HEK293T (cell line): ENCODE results near the gene COL6A1.
"Not testable (repeated sequence)": the region's sequence is repeated elsewhere in the genome, so short reads cannot be mapped to it uniquely, and the experiment has no call there.

Experiments used
- CTCF ChIA-PET: fragments of 350-600 bp; formaldehyde crosslinking; extraction: SDS; loops from one replicate; lab custom pipeline; 2021; ENCODE audit warnings: antibody characterized with exemption, inconsistent platforms; lab: Yijun Ruan, JAX
- POLR2A ChIA-PET: fragments of 350-600 bp; formaldehyde crosslinking; extraction: SDS; loops from one replicate; lab custom pipeline; 2020; ENCODE audit warnings: antibody characterized with exemption, inconsistent platforms; lab: Yijun Ruan, JAX
- DNase-seq: peaks from one replicate; pipeline ENCODE4 v3.0.0; 2012; ENCODE audit warnings: mixed read lengths; ENCODE audit errors: extremely low spot score
- ARNT ChIP-seq: fragments of 450-650 bp; IDR thresholded peaks from 2 replicates; pipeline ENCODE4 v1.6.1; 2017; ENCODE audit warnings: mild to moderate bottlenecking
- BHLHE40 ChIP-seq: fragments of 450-650 bp; IDR thresholded peaks from 2 replicates; pipeline ENCODE4 v1.6.1; 2016; ENCODE audit warnings: mild to moderate bottlenecking, moderate library complexity, borderline replicate concordance
- CTBP1 ChIP-seq: fragments of 450-650 bp; IDR thresholded peaks from 2 replicates; pipeline ENCODE4 v1.6.1; 2016; ENCODE audit warnings: borderline replicate concordance
- ELF4 ChIP-seq: fragments of 450-650 bp; IDR thresholded peaks from 2 replicates; pipeline ENCODE4 v1.6.1; 2017; ENCODE audit warnings: antibody characterized with exemption
- FOXA1 ChIP-seq: fragments of 450-650 bp; IDR thresholded peaks from 2 replicates; pipeline ENCODE4 v1.6.1; 2016; ENCODE audit warnings: mild to moderate bottlenecking
- FOXK2 ChIP-seq: fragments of 450-650 bp; IDR thresholded peaks from 2 replicates; pipeline ENCODE4 v1.6.1; 2016; ENCODE audit warnings: mild to moderate bottlenecking
- FOXM1 ChIP-seq: fragments of 450-650 bp; IDR thresholded peaks from 2 replicates; pipeline ENCODE4 v1.6.1; 2017; ENCODE audit warnings: mild to moderate bottlenecking, borderline replicate concordance
- HDGF ChIP-seq: fragments of 450-650 bp; IDR thresholded peaks from 2 replicates; pipeline ENCODE4 v1.6.1; 2017; ENCODE audit warnings: antibody characterized with exemption, borderline replicate concordance
- L3MBTL2 ChIP-seq: fragments of 450-650 bp; conservative IDR thresholded peaks from 2 replicates; pipeline ENCODE4 v1.6.1; 2016; ENCODE audit warnings: mild to moderate bottlenecking
- LEF1 ChIP-seq: fragments of 450-650 bp; IDR thresholded peaks from 2 replicates; pipeline ENCODE4 v1.6.1; 2017; ENCODE audit warnings: mild to moderate bottlenecking, borderline replicate concordance
- NFRKB ChIP-seq: fragments of 450-650 bp; IDR thresholded peaks from 2 replicates; pipeline ENCODE4 v1.6.1; 2016; ENCODE audit warnings: mild to moderate bottlenecking, moderate library complexity
- PKNOX1 ChIP-seq: fragments of 450-650 bp; IDR thresholded peaks from 2 replicates; pipeline ENCODE4 v1.6.1; 2016
- SP1 ChIP-seq: fragments of 450-650 bp; IDR thresholded peaks from 2 replicates; pipeline ENCODE4 v1.6.1; 2017
- SUZ12 ChIP-seq: fragments of 450-650 bp; IDR thresholded peaks from 2 replicates; pipeline ENCODE4 v1.6.1; 2016; ENCODE audit warnings: mild to moderate bottlenecking
- TARDBP ChIP-seq: fragments of 450-650 bp; IDR thresholded peaks from 2 replicates; pipeline ENCODE4 v1.6.1; 2016
- ZNF384 ChIP-seq: fragments of 450-650 bp; IDR thresholded peaks from 2 replicates; pipeline ENCODE4 v1.6.1; 2016

The COL6A1 gene

GRCh38 chr21:45951676-45952075 lies 29.9 kb upstream of the COL6A1 start:
- no peak for DNase-seq
- POLR2A ChIA-PET: no interaction called here
- CTCF ChIA-PET: no interaction called here
- TF ChIP-seq FOXA1: no peak
- no peak for TF ChIP-seq BHLHE40
- TF ChIP-seq SP1: no peak
- TF ChIP-seq NFRKB: no peak
- TF ChIP-seq ELF4: no peak
- no peak for TF ChIP-seq FOXM1
- TF ChIP-seq HDGF: no peak
- no peak for TF ChIP-seq CTBP1
- no peak for TF ChIP-seq L3MBTL2

GRCh38 chr21:45952527-45952926 lies 29.0 kb upstream of the COL6A1 start:
- POLR2A ChIA-PET, DNase-seq, CTCF ChIA-PET: not testable (repeated sequence)

- TF ChIP-seq HDGF (no peak), ZNF384 (no peak)
- no peak for DNase-seq
- ChIA-PET POLR2A (no interaction called here), CTCF (no interaction called here)
Measured at GRCh38 chr21:45952974-45953373, 28.6 kb upstream of the COL6A1 start.

GRCh38 chr21:45954261-45954660 lies 27.3 kb upstream of the COL6A1 start:
- CTCF ChIA-PET: interaction anchor here (0.6 to 1.0 kb wide), 2 partner anchors 8 to 19 kb away, joined by 3 to 6 read pairs; no protein-coding TSS in a partner anchor

GRCh38 chr21:45954921-45955320 lies 26.6 kb upstream of the COL6A1 start:
- TF ChIP-seq FOXM1 (no peak), FOXA1 (no peak), ELF4 (no peak), LEF1 (no peak), ARNT (no peak), HDGF (no peak), SUZ12 (no peak), TARDBP (no peak), ZNF384 (no peak), NFRKB (no peak), PKNOX1 (no peak), BHLHE40 (no peak), SP1 (no peak), CTBP1 (no peak), FOXK2 (no peak), L3MBTL2 (no peak)
- CTCF ChIA-PET: interaction anchor here (0.6 to 1.0 kb wide), 2 partner anchors 9 to 19 kb away, joined by 3 to 6 read pairs; no protein-coding TSS in a partner anchor

More at GRCh38 chr21:45954261-45954660, 27.3 kb upstream of the COL6A1 start:
- no peak for DNase-seq
- POLR2A ChIA-PET: no interaction called here
- TF ChIP-seq ARNT: no peak
- TF ChIP-seq L3MBTL2: no peak
- no peak for TF ChIP-seq SUZ12
- TF ChIP-seq FOXK2: no peak
- TF ChIP-seq PKNOX1: no peak
- TF ChIP-seq NFRKB: no peak
- TF ChIP-seq LEF1: no peak
- TF ChIP-seq TARDBP: no peak
- TF ChIP-seq ELF4: no peak
- no peak for TF ChIP-seq FOXM1
- no peak for TF ChIP-seq FOXA1
- no peak for TF ChIP-seq HDGF
- no peak for TF ChIP-seq BHLHE40

GRCh38 chr21:45957551-45957950 lies 24.0 kb upstream of the COL6A1 start:
- TF ChIP-seq SUZ12: no peak
- TF ChIP-seq CTBP1: no peak
- no peak for TF ChIP-seq FOXM1
- no peak for TF ChIP-seq ELF4
- CTCF ChIA-PET: interaction anchor here (1.3 kb wide), 1 partner anchor 13 kb away, joined by 3 read pairs; no protein-coding TSS in a partner anchor
- POLR2A ChIA-PET: no interaction called here
- DNase-seq: no peak

More at GRCh38 chr21:45954921-45955320, 26.6 kb upstream of the COL6A1 start:
- POLR2A ChIA-PET: no interaction called here
- no peak for DNase-seq

GRCh38 chr21:45957981-45958600 lies 23.5 kb upstream of the COL6A1 start:
- TF ChIP-seq ELF4 (no peak), ARNT (no peak), CTBP1 (no peak), TARDBP (no peak), NFRKB (no peak), FOXM1 (no peak), L3MBTL2 (no peak), FOXK2 (no peak), HDGF (no peak), SUZ12 (no peak)
- ChIA-PET CTCF (interaction anchor here (1.3 kb wide), 1 partner anchor 12 kb away, joined by 3 read pairs; no protein-coding TSS in a partner anchor), POLR2A (no interaction called here)
- no peak for DNase-seq
